Measurements from ENCODE around the gene FABP6. TPM values are rescaled to one million over a fixed set of nuclear protein-coding genes. Genes with fewer than 3 reads are reported as not detected.
"Not testable (repeated sequence)": the region's sequence is repeated elsewhere in the genome, so short reads cannot be mapped to it uniquely, and the experiment has no call there.

The FABP6 gene
- total and polyA plus RNA-seq, 8 donors: not detected

GRCh38 chr5:160192424-160192823 lies 36.9 kb upstream of the FABP6 start:
- no peak for FAIRE-seq
- TF ChIP-seq, protein P1, sequence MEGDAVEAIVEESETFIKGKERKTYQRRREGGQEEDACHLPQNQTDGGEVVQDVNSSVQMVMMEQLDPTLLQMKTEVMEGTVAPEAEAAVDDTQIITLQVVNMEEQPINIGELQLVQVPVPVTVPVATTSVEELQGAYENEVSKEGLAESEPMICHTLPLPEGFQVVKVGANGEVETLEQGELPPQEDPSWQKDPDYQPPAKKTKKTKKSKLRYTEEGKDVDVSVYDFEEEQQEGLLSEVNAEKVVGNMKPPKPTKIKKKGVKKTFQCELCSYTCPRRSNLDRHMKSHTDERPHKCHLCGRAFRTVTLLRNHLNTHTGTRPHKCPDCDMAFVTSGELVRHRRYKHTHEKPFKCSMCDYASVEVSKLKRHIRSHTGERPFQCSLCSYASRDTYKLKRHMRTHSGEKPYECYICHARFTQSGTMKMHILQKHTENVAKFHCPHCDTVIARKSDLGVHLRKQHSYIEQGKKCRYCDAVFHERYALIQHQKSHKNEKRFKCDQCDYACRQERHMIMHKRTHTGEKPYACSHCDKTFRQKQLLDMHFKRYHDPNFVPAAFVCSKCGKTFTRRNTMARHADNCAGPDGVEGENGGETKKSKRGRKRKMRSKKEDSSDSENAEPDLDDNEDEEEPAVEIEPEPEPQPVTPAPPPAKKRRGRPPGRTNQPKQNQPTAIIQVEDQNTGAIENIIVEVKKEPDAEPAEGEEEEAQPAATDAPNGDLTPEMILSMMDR (IDR thresholded peaks at IDR 0.05): no peak
- no peak for DNase-seq

DNA sequence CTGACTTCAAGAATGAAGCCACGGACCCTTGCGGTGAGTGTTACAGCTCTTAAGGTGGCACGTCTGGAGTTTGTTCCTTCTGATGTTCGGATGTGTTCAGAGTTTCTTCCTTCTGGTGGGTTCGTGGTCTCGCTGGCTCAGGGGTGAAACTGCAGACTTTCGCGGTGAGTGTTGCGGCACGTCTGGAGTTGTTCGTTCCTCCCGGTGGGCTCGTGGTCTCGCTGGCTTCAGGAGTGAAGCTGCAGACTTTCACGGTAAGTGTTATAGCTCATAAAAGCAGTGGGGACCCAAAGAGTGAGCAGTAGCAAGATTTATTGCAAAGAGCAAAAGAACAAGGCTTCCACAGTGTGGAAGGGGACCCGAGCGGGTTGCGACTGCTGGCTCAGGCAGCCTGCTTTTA lies 36.2 kb upstream of the FABP6 start:
- 85 to 90% methylated on average over 16 to 18 of the region's 18 CpGs for WGBS, 2 donors
- H3K9me3 ChIP-seq, H3K36me3 ChIP-seq: not testable (repeated sequence)

More at GRCh38 chr5:160192424-160192823, 36.9 kb upstream of the FABP6 start:
- intact Hi-C loops (cut with DNase I): loop anchor here in 2 of 3 donors (10.0 kb wide), 2 partner anchors 162 to 168 kb away; no protein-coding TSS in a partner anchor
- no peaks in the 10 kb centered on the region for H3K36me3 ChIP-seq
- no peaks in the 10 kb centered on the region for H3K27me3 ChIP-seq
- H3K9me3 ChIP-seq: no peaks in the 10 kb centered on the region
- no peaks in the 10 kb centered on the region for H3K4me1 ChIP-seq
- H3K27ac ChIP-seq: no peak overlapping the region
- no peak for ATAC-seq
- no peak overlapping the region for H3K4me3 ChIP-seq
- 88 to 92% methylated on average over 7 of the region's 7 CpGs for WGBS, 2 donors

DNA sequence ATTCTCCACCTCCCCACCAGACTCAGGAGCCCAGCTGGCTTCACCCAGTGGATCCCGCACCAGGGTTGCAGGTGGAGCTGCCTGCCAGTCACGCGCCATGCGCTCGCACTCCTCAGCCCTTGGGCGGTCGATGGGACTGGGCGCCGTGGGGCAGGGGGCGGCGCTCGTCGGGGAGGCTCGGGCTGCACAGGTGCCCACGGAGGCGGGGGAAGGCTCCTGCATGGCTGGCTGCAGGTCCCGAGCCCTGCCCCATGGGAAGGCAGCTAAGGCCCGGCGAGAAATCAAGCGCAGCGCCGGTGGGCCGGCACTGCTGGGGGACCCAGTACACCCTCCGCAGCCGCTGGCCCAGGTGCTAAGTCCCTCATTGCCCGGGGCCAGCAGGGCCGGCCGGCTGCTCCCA lies 35.5 kb upstream of the FABP6 start:
- ATAC-seq, H3K27me3 ChIP-seq, H3K9me3 ChIP-seq, H3K4me1 ChIP-seq, H3K36me3 ChIP-seq, FAIRE-seq, H3K4me3 ChIP-seq, H3K27ac ChIP-seq: not testable (repeated sequence)
- peak in 1 of 6 donors; percentile 62 for DNase-seq
- 96% methylated on average over 22 to 28 of the region's 28 CpGs for WGBS, 2 donors
- intact Hi-C loops (cut with DNase I): loop anchor here in 2 of 3 donors (10.0 kb wide), 2 partner anchors 161 to 169 kb away; no protein-coding TSS in a partner anchor

More for the DNA sequence above, 36.2 kb upstream of the FABP6 start:
- not testable (repeated sequence) for DNase-seq, H3K4me1 ChIP-seq, H3K27me3 ChIP-seq, H3K4me3 ChIP-seq, FAIRE-seq, ATAC-seq, H3K27ac ChIP-seq
- intact Hi-C loops (cut with DNase I): loop anchor here in 2 of 3 donors (10.0 kb wide), 2 partner anchors 162 to 168 kb away; no protein-coding TSS in a partner anchor

DNA sequence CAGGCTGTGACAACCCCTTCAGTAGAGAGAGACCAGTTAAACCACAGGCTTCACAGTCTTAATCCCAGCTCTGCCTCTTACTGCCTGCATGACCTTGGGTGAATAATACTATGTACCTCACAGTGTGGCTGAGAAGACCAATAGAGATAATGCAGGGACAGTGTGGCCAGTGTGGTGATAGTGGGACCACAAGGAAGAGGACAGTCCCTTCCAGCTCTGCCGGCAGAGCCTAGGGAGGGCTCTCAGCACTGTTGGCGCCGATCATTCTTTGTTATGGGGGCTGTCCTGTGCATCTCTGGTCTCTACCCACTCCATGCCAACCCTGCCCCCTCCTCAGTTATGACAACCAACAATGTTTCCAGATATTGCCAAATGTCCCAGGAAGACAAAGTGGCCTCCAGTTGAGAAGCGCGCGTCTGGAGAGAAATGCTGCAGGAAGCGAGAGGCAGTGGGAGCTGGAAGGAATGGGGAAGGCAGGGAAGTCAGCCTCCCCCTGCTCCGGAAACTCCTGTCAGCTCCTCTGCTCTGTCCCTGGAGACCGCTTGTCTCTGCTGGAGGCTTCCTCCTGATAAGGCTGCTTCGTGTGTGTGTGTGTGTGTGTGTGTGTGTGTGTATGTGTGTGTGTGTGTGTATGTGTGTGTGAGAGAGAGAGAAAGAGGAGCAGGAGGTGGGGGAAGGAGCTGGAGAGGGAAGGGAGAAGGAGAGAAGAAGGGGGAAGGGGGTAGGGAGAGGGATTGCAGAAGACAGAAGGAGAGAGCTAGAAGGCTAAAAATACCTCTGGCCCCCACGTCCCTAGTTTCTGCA lies 31.8 kb upstream of the FABP6 start:
- H3K36me3 ChIP-seq: no peaks in the 10 kb centered on the region
- TF ChIP-seq, protein P1 (IDR thresholded peaks at IDR 0.05): no peak
- FAIRE-seq (no peak), ATAC-seq (no peak), DNase-seq (peak in 1 of 6 donors; percentile 9)
- no peaks in the 10 kb centered on the region for H3K9me3 ChIP-seq
- WGBS, 2 donors: 45% methylated on average over 11 of the region's 11 CpGs
- intact Hi-C loops (cut with DNase I): loop anchor here (5.0 to 10.0 kb wide), 3 partner anchors 150 to 173 kb away; no protein-coding TSS in a partner anchor
- H3K4me1 ChIP-seq: no peaks in the 10 kb centered on the region
- H3K27ac ChIP-seq: no peak overlapping the region
- no peaks in the 10 kb centered on the region for H3K27me3 ChIP-seq
- H3K4me3 ChIP-seq: no peak overlapping the region

DNA sequence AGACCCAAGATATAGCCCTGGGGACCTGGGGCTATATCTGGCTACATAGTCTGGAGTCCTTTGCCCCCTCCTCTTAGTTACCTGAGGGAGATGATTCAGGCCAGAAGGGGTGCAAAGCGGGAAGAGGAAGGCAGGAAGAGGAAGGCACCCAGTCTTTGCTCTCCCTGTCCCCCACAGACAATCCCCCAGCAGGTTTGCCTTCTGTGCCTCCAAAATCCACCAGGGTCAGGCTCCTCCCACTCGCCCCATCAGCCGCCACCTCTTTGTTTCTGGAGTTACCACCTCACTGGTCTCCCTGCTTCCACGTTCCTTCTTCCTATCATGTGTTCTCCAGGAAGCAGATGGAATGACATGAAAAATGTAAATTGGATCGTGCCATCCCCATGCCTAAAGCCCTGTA lies 31.2 kb upstream of the FABP6 start:
- Histone ChIP-seq H3K4me3 (no peak overlapping the region), H3K36me3 (no peaks in the 10 kb centered on the region), H3K9me3 (no peaks in the 10 kb centered on the region), H3K27ac (no peak overlapping the region), H3K27me3 (no peaks in the 10 kb centered on the region), H3K4me1 (no peaks in the 10 kb centered on the region)
- FAIRE-seq: no peak
- WGBS, 2 donors: 65 to 73% methylated on average over 5 of the region's 5 CpGs
- DNase-seq: peak in 1 of 6 donors; percentile 31
- TF ChIP-seq, protein P1 (IDR thresholded peaks at IDR 0.05): no peak
- intact Hi-C loops (cut with DNase I): loop anchor here (5.0 to 10.0 kb wide), 3 partner anchors 149 to 173 kb away; no protein-coding TSS in a partner anchor
- no peak for ATAC-seq

Measured in pancreas (tissue), 10 donors.